ENCODE measurements around the gene AMER2. TPM values are rescaled to one million over a fixed set of nuclear protein-coding genes. Genes with fewer than 3 reads are reported as not detected.

Gene AMER2, protein sequence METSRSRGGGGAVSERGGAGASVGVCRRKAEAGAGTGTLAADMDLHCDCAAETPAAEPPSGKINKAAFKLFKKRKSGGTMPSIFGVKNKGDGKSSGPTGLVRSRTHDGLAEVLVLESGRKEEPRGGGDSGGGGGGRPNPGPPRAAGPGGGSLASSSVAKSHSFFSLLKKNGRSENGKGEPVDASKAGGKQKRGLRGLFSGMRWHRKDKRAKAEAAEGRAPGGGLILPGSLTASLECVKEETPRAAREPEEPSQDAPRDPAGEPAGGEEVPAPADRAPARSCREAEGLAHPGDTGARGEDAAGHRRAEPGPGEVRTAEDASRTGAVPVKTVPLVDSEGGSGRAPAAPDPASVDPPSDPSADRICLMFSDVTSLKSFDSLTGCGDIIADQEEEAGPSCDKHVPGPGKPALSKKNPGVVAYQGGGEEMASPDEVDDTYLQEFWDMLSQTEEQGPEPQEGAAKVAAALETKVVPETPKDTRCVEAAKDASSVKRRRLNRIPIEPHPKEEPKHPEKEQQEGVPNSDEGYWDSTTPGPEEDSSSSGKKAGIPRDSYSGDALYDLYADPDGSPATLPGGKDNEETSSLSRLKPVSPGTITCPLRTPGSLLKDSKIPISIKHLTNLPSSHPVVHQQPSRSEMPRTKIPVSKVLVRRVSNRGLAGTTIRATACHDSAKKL
- under 1 TPM in 2 of 4 donors, not detected in 2; 0.09 to 0.95 TPM for total RNA-seq

GRCh38 chr13:25171517-25172302 lies at the start of gene AMER2:
Gene AMER2, minus strand, starts transcription at chr13:25172288. Its CDS starts 669 bp downstream, at chr13:25171619.
- DNase-seq (ENCODE audit: low spot score) (no peak), ATAC-seq (ENCODE audit: low FRiP score) (no peak)
- no peak for TF ChIP-seq CTCF (IDR thresholded peaks at IDR 0.05)

- no peak for DNase-seq (ENCODE audit: low spot score)
- TF ChIP-seq CTCF (IDR thresholded peaks at IDR 0.05): no peak
- no peak for ATAC-seq (ENCODE audit: low FRiP score)
These were observed 45.9 kb upstream of the AMER2 start for GRCh38 chr13:25218019-25218418.

- TF ChIP-seq CTCF (IDR thresholded peaks at IDR 0.05): no peak
- no peak for DNase-seq (ENCODE audit: low spot score)
- ATAC-seq (ENCODE audit: low FRiP score): no peak
These were observed 45.2 kb upstream of the AMER2 start for GRCh38 chr13:25217023-25217885.

DNA sequence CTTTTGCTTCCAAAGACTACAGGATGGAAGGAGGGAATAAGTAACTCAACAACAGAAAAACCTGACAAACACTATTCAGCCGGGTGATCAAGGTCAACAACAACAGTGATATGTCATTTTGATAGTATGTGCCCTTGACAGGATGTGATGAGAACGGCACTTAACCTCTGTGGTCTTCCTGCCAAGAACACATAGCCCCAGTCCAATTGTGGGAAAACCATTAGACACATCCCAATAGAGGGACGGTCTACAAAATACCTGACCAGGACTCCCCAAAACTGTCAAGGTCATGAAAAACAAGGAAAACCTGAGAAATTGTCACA lies 43.1 kb upstream of the AMER2 start:
- DNase-seq (ENCODE audit: low spot score) (no peak), ATAC-seq (ENCODE audit: low FRiP score) (no peak)
- TF ChIP-seq CTCF (IDR thresholded peaks at IDR 0.05): no peak

DNA sequence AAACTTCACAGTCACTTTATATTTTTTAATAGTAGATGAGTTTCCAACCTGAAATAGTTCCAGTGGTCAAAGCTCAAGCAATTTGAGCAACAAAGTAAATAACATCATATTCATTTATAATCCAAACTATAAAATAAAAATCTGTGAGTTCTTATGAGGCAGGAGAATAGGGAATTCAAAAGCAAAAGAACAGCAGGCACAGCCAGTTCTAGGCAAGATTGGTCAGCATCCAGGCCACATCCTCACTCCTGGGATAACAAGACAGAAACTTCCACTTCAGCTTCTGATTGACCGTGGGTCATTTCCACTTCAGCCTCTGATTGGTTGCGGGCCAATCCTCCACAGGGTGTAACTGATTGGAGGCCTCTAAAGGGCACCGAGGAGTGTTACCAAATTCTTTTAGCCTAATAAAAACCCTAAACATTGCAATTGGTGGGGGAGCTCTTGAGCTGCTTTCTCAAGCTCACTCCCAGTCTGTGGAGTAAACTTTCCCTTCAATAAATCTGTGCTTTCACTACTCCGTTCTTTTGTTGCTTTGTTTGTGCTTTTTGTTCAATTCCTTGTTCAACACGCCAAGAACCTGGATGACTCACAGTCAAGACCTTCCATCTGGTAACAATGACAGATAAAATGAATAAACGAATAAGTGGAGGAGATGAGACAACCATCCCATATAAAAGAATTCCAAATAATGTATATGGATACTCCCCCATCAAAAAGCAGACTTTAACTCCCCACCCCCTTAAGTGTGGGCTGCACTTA lies 42.6 kb upstream of the AMER2 start:
- no peak for DNase-seq (ENCODE audit: low spot score)
- no peak for TF ChIP-seq CTCF (IDR thresholded peaks at IDR 0.05)
- ATAC-seq (ENCODE audit: low FRiP score): no peak

- ATAC-seq (ENCODE audit: low FRiP score) (no peak), DNase-seq (ENCODE audit: low spot score) (no peak)
- TF ChIP-seq CTCF (IDR thresholded peaks at IDR 0.05): no peak
These were observed 41.6 kb upstream of the AMER2 start for GRCh38 chr13:25213715-25214114.

Measured in omental fat pad (tissue), 4 donors.